ENCODE results near the gene ACP1. TPM values are rescaled to one million over a fixed set of nuclear protein-coding genes. Genes with fewer than 3 reads are reported as not detected.

The ACP1 gene
- total RNA-seq, 3 donors from 2014 or later (not counting 1 experiment from before 2014, with no cell fraction given): 87.2 to 104 (median 102) TPM

DNA sequence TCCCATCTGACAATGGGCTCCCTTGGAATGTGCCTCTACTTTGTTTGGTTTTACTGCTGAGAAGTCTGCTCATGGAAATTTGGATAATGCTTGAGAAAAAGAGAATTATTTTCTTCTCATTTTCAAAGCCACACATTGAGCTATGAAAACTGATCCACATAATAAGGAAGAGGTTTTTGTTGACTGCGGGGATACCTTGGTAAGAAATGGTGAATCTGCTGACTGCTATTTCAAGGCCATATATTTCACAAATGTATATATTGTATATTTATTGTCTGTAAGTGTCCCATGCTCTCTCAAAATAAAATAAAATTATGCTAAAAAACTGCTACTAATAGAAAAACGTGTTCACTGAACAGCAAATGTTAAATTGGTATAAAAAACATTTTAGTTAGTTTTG lies 16.0 kb upstream of the ACP1 start:
- no peak overlapping the region for H3K4me3 Mint-ChIP-seq
- Histone ChIP-seq H3K27ac (ENCODE audit: low read length) (no peak overlapping the region), H3K4me3 (ENCODE audit: low read length) (no peak overlapping the region), H3K36me3 (ENCODE audit: control insufficient read depth, insufficient read depth, low read length) (peaks cover 14% of the 10 kb centered on the region), H3K4me1 (ENCODE audit: control insufficient read depth, insufficient read depth, low read length) (peaks cover 11% of the 10 kb centered on the region), H3K9me3 (ENCODE audit: control insufficient read depth, insufficient read depth, low read length) (no peaks in the 10 kb centered on the region), H3K27me3 (ENCODE audit: control insufficient read depth, insufficient read depth, low read length) (no peaks in the 10 kb centered on the region)
- peaks cover 17% of the 10 kb centered on the region for H3K36me3 Mint-ChIP-seq
- intact Hi-C loops (cut with micrococcal nuclease): no loop called here
- no peak for ATAC-seq
- TF ChIP-seq, protein P1, sequence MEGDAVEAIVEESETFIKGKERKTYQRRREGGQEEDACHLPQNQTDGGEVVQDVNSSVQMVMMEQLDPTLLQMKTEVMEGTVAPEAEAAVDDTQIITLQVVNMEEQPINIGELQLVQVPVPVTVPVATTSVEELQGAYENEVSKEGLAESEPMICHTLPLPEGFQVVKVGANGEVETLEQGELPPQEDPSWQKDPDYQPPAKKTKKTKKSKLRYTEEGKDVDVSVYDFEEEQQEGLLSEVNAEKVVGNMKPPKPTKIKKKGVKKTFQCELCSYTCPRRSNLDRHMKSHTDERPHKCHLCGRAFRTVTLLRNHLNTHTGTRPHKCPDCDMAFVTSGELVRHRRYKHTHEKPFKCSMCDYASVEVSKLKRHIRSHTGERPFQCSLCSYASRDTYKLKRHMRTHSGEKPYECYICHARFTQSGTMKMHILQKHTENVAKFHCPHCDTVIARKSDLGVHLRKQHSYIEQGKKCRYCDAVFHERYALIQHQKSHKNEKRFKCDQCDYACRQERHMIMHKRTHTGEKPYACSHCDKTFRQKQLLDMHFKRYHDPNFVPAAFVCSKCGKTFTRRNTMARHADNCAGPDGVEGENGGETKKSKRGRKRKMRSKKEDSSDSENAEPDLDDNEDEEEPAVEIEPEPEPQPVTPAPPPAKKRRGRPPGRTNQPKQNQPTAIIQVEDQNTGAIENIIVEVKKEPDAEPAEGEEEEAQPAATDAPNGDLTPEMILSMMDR (IDR thresholded peaks at IDR 0.05): no peak
- peaks cover 18 to 19% of the 10 kb centered on the region in 2 donors for H3K4me1 Mint-ChIP-seq
- H3K27ac Mint-ChIP-seq: no peak overlapping the region
- no CpG with 5 or more reads among the region's 2 CpGs for WGBS (ENCODE audit: insufficient coverage)
- no peaks in the 10 kb centered on the region for H3K27me3 Mint-ChIP-seq (ENCODE audit: low read depth in 2 of 2)
- no peak for DNase-seq
- no peaks in the 10 kb centered on the region for H3K9me3 Mint-ChIP-seq

DNA sequence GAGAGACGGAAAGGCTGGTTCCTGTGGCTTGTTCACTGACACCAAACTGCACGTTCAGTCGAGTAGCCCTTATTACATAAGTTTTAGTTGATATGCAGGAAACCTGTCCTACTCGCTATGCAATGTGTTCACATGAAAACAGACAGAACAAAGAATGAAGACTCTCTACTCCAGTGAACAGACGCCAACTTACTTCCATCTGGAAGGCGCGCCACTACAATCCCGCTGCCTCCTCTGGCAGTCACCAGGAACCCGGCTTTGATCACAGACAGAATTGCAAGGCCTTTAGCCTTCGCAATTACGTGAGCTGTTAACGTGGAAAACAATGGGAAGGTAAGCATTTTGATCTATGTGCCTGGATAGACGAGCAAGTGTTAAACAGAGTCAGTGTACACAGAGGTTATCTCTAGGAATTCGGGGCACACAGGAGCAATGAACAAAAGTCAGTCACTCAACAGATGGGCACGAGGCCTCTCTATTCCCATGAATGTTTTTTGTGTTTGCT lies 15.2 kb upstream of the ACP1 start:
- no peak overlapping the region for H3K27ac Mint-ChIP-seq
- Histone ChIP-seq H3K4me3 (ENCODE audit: low read length) (no peak overlapping the region), H3K9me3 (ENCODE audit: control insufficient read depth, insufficient read depth, low read length) (no peaks in the 10 kb centered on the region), H3K36me3 (ENCODE audit: control insufficient read depth, insufficient read depth, low read length) (peaks cover 14% of the 10 kb centered on the region), H3K27ac (ENCODE audit: low read length) (no peak overlapping the region), H3K4me1 (ENCODE audit: control insufficient read depth, insufficient read depth, low read length) (peaks cover 10% of the 10 kb centered on the region), H3K27me3 (ENCODE audit: control insufficient read depth, insufficient read depth, low read length) (no peaks in the 10 kb centered on the region)
- TF ChIP-seq, protein P1 (IDR thresholded peaks at IDR 0.05): no peak
- intact Hi-C loops (cut with micrococcal nuclease): no loop called here
- no peaks in the 10 kb centered on the region for H3K27me3 Mint-ChIP-seq (ENCODE audit: low read depth in 2 of 2)
- WGBS (ENCODE audit: insufficient coverage): 98% methylated on average over 14 of the region's 15 CpGs
- ATAC-seq (no peak), DNase-seq (no peak)
- H3K36me3 Mint-ChIP-seq: peaks cover 17% of the 10 kb centered on the region
- no peaks in the 10 kb centered on the region for H3K9me3 Mint-ChIP-seq
- peaks cover 12 to 14% of the 10 kb centered on the region in 2 donors for H3K4me1 Mint-ChIP-seq
- H3K4me3 Mint-ChIP-seq: no peak overlapping the region

DNA sequence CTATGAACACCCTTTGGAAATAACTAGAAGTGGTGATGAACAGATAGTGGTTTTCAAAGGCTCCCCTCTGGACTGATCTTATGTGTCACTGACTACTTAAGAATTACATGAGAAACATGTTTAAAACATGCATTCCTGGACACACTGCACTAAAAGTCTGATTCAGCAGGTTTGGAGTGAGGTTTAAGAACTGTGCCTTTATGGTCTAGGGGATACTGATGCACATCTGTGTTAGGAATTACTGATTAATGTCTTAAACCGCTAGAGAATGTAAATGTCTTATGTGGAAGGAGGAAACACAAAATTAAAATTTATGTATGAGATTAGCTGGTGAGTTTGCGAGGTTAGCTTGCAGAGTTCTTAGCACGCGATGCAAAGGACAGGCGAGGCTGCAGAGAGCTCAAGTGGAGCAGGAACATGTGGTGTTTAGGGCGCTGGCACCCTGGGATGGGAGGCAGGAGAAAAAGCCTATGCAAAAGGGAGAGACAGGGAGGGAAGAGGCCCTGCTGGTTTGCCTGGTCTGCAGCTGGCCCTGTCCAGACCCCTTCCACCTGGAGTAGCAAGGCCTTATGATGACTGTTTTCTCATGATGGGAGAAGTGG lies 12.6 kb upstream of the ACP1 start:
- intact Hi-C loops (cut with micrococcal nuclease): no loop called here
- ATAC-seq: no peak
- no peak for DNase-seq
- Histone ChIP-seq H3K4me3 (ENCODE audit: low read length) (no peak overlapping the region), H3K27me3 (ENCODE audit: control insufficient read depth, insufficient read depth, low read length) (no peaks in the 10 kb centered on the region), H3K9me3 (ENCODE audit: control insufficient read depth, insufficient read depth, low read length) (no peaks in the 10 kb centered on the region), H3K27ac (ENCODE audit: low read length) (no peak overlapping the region), H3K4me1 (ENCODE audit: control insufficient read depth, insufficient read depth, low read length) (no peaks in the 10 kb centered on the region), H3K36me3 (ENCODE audit: control insufficient read depth, insufficient read depth, low read length) (peaks cover 9% of the 10 kb centered on the region)
- WGBS (ENCODE audit: insufficient coverage): 97% methylated on average over 6 of the region's 6 CpGs
- TF ChIP-seq, protein P1 (IDR thresholded peaks at IDR 0.05): no peak
- no peaks in the 10 kb centered on the region for H3K4me1 Mint-ChIP-seq
- H3K4me3 Mint-ChIP-seq: no peak overlapping the region
- no peaks in the 10 kb centered on the region for H3K27me3 Mint-ChIP-seq (ENCODE audit: low read depth in 2 of 2)
- no peak overlapping the region for H3K27ac Mint-ChIP-seq
- no peaks in the 10 kb centered on the region for H3K9me3 Mint-ChIP-seq
- peaks cover 17% of the 10 kb centered on the region for H3K36me3 Mint-ChIP-seq

DNA sequence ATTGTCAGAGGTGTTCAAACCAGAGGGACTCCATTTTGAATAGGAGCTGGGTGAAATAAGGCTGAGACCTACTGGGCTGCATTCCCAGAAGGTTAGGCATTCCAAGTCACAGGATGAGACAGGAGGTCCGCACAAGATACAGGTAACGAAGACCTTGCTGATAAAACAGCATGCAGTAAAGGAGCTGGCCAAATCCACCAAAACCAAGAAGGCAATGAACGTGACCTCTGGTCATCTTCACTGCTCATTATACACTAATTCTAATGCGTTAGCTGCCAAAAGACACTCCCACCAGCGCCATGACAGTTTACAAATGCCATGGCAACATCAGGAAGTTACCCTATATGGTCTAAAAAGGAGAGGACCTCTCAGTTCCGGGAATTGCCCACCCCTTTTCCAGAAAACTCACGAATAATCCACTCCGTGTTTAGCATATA lies 11.5 kb upstream of the ACP1 start:
- H3K27me3 Mint-ChIP-seq (ENCODE audit: low read depth in 2 of 2): no peaks in the 10 kb centered on the region
- H3K4me3 ChIP-seq (ENCODE audit: low read length): no peak overlapping the region
- H3K9me3 ChIP-seq (ENCODE audit: control insufficient read depth, insufficient read depth, low read length): no peaks in the 10 kb centered on the region
- H3K4me3 Mint-ChIP-seq: no peak overlapping the region
- no peak overlapping the region for H3K27ac Mint-ChIP-seq
- H3K27me3 ChIP-seq (ENCODE audit: control insufficient read depth, insufficient read depth, low read length): no peaks in the 10 kb centered on the region
- H3K36me3 Mint-ChIP-seq: peaks cover 21% of the 10 kb centered on the region
- no peak for DNase-seq
- WGBS (ENCODE audit: insufficient coverage): 89% methylated on average over 8 of the region's 8 CpGs
- no peak for ATAC-seq
- H3K4me1 ChIP-seq (ENCODE audit: control insufficient read depth, insufficient read depth, low read length): no peaks in the 10 kb centered on the region
- intact Hi-C loops (cut with micrococcal nuclease): no loop called here
- no peaks in the 10 kb centered on the region for H3K4me1 Mint-ChIP-seq
- TF ChIP-seq, protein P1 (IDR thresholded peaks at IDR 0.05): no peak
- peaks cover 0 to 2% of the 10 kb centered on the region in 2 donors for H3K9me3 Mint-ChIP-seq
- H3K36me3 ChIP-seq (ENCODE audit: control insufficient read depth, insufficient read depth, low read length): peaks cover 6% of the 10 kb centered on the region
- no peak overlapping the region for H3K27ac ChIP-seq (ENCODE audit: low read length)
